ENCODE results near the gene ZNF768. TPM values are rescaled to one million over a fixed set of nuclear protein-coding genes. Genes with fewer than 3 reads are reported as not detected.

The ZNF768 gene
- total RNA-seq, 4 donors from 2014 or later: 30.5 to 41.3 (median 36.6) TPM

DNA sequence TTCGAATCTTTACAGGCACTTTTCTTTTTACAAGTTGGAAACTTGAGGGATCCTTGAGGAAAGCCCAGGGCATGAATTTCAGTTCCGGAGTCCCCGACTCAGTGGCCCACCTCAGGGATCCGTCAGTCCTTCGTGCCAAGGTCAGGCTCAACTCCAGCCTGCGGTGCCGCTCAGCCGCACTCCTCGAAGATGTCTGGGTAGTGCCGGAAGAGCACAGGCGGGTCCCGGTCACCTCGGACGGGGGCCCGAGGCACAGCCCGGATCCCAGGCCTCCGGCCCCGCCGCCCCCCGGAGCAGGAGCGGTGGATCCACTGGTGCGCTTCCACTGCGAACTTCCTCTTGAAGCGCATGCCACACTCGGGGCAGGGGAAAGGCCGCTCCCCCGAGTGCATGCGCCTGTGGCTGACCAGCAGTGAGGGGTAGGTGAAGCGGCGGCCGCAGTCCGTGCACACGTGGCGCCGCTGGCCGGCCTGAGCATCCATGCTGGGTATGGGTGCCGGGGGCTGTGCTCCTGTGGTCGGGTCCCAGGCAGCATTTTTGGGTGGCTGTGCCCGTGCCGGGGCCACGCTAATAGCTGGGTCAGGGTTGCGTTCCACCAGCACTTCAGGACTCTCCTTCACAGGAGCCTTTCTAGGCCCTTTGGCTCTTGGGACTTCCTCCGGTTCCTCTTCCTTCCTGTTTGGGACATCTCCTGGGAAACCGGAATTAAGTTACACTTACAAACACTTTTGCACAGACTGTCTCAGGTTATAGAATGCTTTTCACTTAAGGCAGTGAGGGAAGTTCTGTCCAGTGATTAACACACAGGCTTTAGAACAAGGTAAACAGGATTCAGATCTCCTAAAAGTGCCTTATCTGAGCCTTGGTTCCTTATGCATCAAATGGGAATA is 43.6 kb upstream of the ZNF768 start:
- no peak for DNase-seq (ENCODE audit: low spot score in 2 of 2)
- peak overlapping the region; percentile 24 for H3K27ac ChIP-seq
- no peaks in the 10 kb centered on the region for H3K27me3 ChIP-seq
- H3K4me3 ChIP-seq: peak overlapping the region; percentile 68
- no peaks in the 10 kb centered on the region for H3K9me3 ChIP-seq
- H3K4me1 ChIP-seq: peaks cover 37% of the 10 kb centered on the region
- 88% methylated on average over 16 of the region's 44 CpGs for WGBS
- TF ChIP-seq POLR2A (IDR thresholded peaks at IDR 0.05) (no peak), POLR2AphosphoS5 (IDR thresholded peaks at IDR 0.05) (no peak), EP300 (IDR thresholded peaks at IDR 0.05) (no peak)
- TF ChIP-seq, protein P1, sequence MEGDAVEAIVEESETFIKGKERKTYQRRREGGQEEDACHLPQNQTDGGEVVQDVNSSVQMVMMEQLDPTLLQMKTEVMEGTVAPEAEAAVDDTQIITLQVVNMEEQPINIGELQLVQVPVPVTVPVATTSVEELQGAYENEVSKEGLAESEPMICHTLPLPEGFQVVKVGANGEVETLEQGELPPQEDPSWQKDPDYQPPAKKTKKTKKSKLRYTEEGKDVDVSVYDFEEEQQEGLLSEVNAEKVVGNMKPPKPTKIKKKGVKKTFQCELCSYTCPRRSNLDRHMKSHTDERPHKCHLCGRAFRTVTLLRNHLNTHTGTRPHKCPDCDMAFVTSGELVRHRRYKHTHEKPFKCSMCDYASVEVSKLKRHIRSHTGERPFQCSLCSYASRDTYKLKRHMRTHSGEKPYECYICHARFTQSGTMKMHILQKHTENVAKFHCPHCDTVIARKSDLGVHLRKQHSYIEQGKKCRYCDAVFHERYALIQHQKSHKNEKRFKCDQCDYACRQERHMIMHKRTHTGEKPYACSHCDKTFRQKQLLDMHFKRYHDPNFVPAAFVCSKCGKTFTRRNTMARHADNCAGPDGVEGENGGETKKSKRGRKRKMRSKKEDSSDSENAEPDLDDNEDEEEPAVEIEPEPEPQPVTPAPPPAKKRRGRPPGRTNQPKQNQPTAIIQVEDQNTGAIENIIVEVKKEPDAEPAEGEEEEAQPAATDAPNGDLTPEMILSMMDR (IDR thresholded peaks at IDR 0.05): no peak
- H3K36me3 ChIP-seq: no peaks in the 10 kb centered on the region

DNA sequence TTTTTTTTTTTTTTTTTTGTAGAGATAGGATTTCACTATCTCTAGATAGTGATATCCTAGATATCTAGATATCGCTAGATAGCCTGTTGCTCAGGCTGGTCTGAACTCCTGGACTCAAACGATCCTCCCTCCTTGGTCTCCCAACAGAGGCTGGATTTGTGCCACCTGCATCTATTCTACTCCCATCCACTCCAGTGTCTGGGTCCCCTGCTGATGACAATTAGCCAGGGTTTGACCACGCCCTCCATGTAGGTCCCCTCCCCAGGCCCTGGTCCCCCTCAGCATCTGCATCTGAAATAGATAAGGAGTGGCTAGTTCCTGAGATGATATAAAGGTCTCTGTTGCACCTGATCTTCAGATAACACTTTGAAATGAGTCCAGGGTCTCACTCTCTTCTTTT is 42.9 kb upstream of the ZNF768 start:
- WGBS: 85% methylated on average over 3 of the region's 3 CpGs
- Histone ChIP-seq H3K36me3 (no peaks in the 10 kb centered on the region), H3K27me3 (no peaks in the 10 kb centered on the region), H3K27ac (no peak overlapping the region), H3K4me1 (peaks cover 37% of the 10 kb centered on the region), H3K4me3 (no peak overlapping the region), H3K9me3 (no peaks in the 10 kb centered on the region)
- TF ChIP-seq POLR2A (IDR thresholded peaks at IDR 0.05): no peak
- TF ChIP-seq POLR2AphosphoS5 (IDR thresholded peaks at IDR 0.05): no peak
- no peak for TF ChIP-seq EP300 (IDR thresholded peaks at IDR 0.05)
- DNase-seq (ENCODE audit: low spot score in 2 of 2): no peak

DNA sequence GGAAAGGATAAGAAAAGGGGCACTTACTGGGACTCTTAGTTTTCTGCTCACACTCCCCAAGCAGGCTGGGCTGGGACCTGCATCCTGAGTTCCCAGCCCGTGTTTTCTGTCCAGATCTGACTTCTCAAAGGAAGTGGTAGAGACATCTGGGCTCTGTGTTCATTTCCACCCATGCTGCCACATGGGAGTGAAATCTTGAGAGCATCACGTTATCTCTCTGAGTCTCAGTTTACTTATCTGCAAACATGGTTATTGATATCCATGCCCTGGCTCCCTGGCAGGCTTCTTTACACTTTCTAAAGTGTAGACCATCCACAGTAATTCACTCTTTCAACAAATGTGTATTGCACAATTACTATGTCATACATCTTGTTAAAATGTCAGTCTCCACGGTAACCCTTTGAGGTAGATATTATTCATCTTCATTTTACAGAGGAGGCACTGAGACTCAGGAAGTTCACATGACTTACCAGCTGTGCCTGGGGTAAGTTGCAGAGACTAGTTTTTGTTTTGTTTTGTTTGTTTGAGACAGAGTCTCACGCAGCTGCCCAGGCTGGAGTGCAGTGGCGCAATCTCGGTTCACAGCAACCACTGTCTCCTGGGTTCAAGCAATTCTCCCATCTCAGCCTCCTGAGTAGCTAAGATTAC is 41.7 kb upstream of the ZNF768 start:
- no peak overlapping the region for H3K4me3 ChIP-seq
- no peaks in the 10 kb centered on the region for H3K9me3 ChIP-seq
- peak overlapping the region; percentile 55 for H3K27ac ChIP-seq
- DNase-seq (ENCODE audit: low spot score in 2 of 2): no peak
- H3K36me3 ChIP-seq: no peaks in the 10 kb centered on the region
- peaks cover 37% of the 10 kb centered on the region for H3K4me1 ChIP-seq
- 49% methylated on average over 6 of the region's 6 CpGs for WGBS
- TF ChIP-seq, protein P1 (IDR thresholded peaks at IDR 0.05): no peak
- no peak for TF ChIP-seq EP300 (IDR thresholded peaks at IDR 0.05)
- no peak for TF ChIP-seq POLR2A (IDR thresholded peaks at IDR 0.05)
- no peak for TF ChIP-seq POLR2AphosphoS5 (IDR thresholded peaks at IDR 0.05)
- H3K27me3 ChIP-seq: no peaks in the 10 kb centered on the region

DNA sequence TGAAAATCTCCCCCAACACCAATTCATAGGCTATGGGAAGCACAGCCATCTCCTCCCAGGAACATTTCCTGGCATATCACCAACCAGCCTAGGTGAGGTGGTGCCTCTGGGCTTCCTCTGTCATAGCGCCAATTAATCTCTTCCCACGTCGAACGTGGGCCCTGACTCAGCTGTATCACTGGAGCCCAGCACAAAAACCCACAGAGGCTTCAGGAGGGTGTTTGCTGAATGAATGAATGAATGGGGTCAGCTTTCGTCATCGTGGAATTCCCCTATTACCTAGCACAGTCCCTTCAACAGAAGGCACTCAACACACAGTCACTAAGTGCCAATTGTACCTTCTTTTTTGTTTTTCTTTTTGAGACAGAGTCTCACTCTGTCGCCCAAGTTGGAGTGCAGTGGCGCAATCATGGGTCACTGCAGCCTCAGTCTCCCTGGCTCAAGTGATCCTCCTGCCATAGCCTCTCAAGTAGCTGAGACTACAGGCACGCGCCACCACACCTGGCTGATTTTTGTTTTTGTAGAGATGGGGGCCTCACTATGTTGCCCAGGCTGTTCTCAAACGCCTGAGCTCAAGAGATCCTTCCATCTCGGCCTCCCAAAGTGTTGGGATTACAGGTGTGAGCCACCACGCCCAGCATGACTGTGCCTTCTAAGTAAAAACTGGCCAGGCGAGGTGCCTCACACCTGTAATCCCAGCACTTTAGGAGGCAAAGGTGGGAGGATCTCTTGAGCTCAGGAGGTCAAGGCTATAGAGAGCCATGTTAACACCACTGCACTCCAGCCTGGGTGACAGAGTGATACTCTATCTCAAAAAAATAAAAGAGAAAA is 41.0 kb upstream of the ZNF768 start:
- H3K27me3 ChIP-seq: no peaks in the 10 kb centered on the region
- TF ChIP-seq EP300 (IDR thresholded peaks at IDR 0.05) (no peak), POLR2A (IDR thresholded peaks at IDR 0.05) (no peak), POLR2AphosphoS5 (IDR thresholded peaks at IDR 0.05) (no peak)
- TF ChIP-seq, protein P1 (IDR thresholded peaks at IDR 0.05): no peak
- no peak for DNase-seq (ENCODE audit: low spot score in 2 of 2)
- no peak overlapping the region for H3K4me3 ChIP-seq
- H3K27ac ChIP-seq: peak overlapping the region; percentile 55
- peaks cover 33% of the 10 kb centered on the region for H3K4me1 ChIP-seq
- no peaks in the 10 kb centered on the region for H3K36me3 ChIP-seq
- 64% methylated on average over 14 of the region's 14 CpGs for WGBS
- no peaks in the 10 kb centered on the region for H3K9me3 ChIP-seq

DNA sequence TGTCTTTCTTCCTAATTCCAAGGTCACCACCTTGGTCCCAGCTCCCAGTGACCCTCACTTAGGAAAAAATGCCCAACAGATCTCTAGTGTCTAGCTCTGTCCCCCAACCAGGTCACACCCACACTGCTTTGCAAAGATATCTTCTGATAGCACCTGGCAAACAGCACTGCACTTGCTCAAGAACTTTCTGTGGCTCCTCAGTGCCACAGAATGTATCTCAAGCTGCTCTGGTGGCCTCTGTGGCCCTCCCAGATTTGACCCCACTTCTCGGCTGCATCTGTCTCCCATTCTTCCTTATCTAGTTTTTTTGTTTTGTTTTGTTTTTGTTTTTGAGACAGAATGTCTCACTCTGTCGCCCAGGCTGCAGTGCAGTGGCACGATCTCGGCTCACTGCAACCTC is 40.2 kb upstream of the ZNF768 start:
- Histone ChIP-seq H3K27me3 (no peaks in the 10 kb centered on the region), H3K4me3 (no peak overlapping the region), H3K9me3 (no peaks in the 10 kb centered on the region), H3K4me1 (peaks cover 31% of the 10 kb centered on the region), H3K27ac (no peak overlapping the region), H3K36me3 (no peaks in the 10 kb centered on the region)
- TF ChIP-seq, protein P1 (IDR thresholded peaks at IDR 0.05): no peak
- TF ChIP-seq POLR2A (IDR thresholded peaks at IDR 0.05) (no peak), EP300 (IDR thresholded peaks at IDR 0.05) (no peak), POLR2AphosphoS5 (IDR thresholded peaks at IDR 0.05) (no peak)
- DNase-seq (ENCODE audit: low spot score in 2 of 2): no peak
- 88% methylated on average over 4 of the region's 4 CpGs for WGBS

Measured in suprapubic skin (tissue), 4 donors.